GM21515 (cell line): ENCODE data around the gene NR2F1.

Experiments
- ATAC-seq: cut with Tn5 transposase; IDR thresholded peaks from one replicate; pipeline ENCODE4 v1.9.1; 2021; ENCODE audit not compliant: unreplicated experiment

Gene NR2F1

GRCh38 chr5:93603793-93604643, 21.0 kb downstream of the NR2F1 start:
- ATAC-seq = no peak

- no peak for ATAC-seq
Measured at GRCh38 chr5:93604644-93605515, 21.9 kb downstream of the NR2F1 start.

- ATAC-seq = no peak
Measured at GRCh38 chr5:93606382-93606752, 23.3 kb downstream of the NR2F1 start.

- ATAC-seq = peak; percentile 85
Measured at GRCh38 chr5:93607367-93608258, 24.6 kb downstream of the NR2F1 start.

- no peak for ATAC-seq
Measured at GRCh38 chr5:93608855-93609254, 25.8 kb downstream of the NR2F1 start.

GRCh38 chr5:93609762-93610161, 26.7 kb downstream of the NR2F1 start:
- ATAC-seq = no peak

- no peak for ATAC-seq
Measured at GRCh38 chr5:93610581-93611272, 27.7 kb downstream of the NR2F1 start.

GRCh38 chr5:93611273-93611975, 28.4 kb downstream of the NR2F1 start:
- no peak for ATAC-seq

GRCh38 chr5:93611976-93612854, 29.2 kb downstream of the NR2F1 start:
- no peak for ATAC-seq

- ATAC-seq = no peak
Measured at GRCh38 chr5:93612855-93613243, 29.8 kb downstream of the NR2F1 start.

GRCh38 chr5:93616538-93617174, 33.6 kb downstream of the NR2F1 start:
- no peak for ATAC-seq

- ATAC-seq = peak; percentile 99
Measured at GRCh38 chr5:93620487-93621326, 37.7 kb downstream of the NR2F1 start.

GRCh38 chr5:93621327-93621798, 38.3 kb downstream of the NR2F1 start:
- no peak for ATAC-seq

GRCh38 chr5:93622240-93622885, 39.3 kb downstream of the NR2F1 start:
- no peak for ATAC-seq

- ATAC-seq = no peak
Measured at GRCh38 chr5:93623153-93623552, 40.1 kb downstream of the NR2F1 start.

GRCh38 chr5:93626801-93627200, 43.8 kb downstream of the NR2F1 start:
- ATAC-seq = no peak

- ATAC-seq = no peak
Measured at GRCh38 chr5:93632327-93632726, 49.3 kb downstream of the NR2F1 start.
